GM10248 (cell line): ENCODE data around the gene CHPF2.

ENCODE experiments used
- CTCF ChIA-PET: fragments of 300-600 bp; sonication (Branson Sonifier 250); formaldehyde crosslinking; extraction: SDS; loops from one replicate; lab custom pipeline; 2021; ENCODE audit warnings: antibody characterized with exemption; lab: Yijun Ruan, JAX
- POLR2A ChIA-PET: fragments of 350-650 bp; sonication (Branson Sonifier 250); formaldehyde crosslinking; extraction: SDS; loops from one replicate; lab custom pipeline; 2020; ENCODE audit warnings: antibody characterized with exemption; lab: Yijun Ruan, JAX
- DNase-seq: peaks from one replicate; pipeline ENCODE4 v3.0.0; 2012; ENCODE audit errors: extremely low spot score
- TF ChIP-seq, protein P1 (sequence below): IDR thresholded peaks from 2 replicates; pipeline ENCODE4 v1.5.1; 2012; ENCODE audit warnings: mild to moderate bottlenecking, low read depth; ENCODE audit errors: extremely low read depth, missing control alignments, control extremely low read depth

Gene CHPF2

DNA sequence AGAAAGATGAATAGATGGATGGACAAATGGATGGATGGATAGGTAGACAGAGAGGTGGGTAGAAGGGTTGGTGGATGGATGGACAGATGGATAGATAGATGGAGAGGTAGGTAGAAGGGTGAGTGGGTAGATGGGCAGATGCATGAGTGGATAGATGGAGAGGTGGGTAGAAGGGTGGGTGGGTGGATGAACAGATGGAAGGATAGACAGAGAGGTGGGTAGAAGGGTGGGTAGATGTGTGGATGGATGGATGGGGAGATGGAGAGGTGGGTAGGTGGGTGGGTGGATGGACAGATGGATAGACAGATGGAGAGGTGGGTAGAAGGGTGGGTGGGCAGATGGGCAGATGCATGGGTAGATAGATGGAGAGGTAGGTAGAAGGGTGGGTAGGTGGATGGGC, 34.4 kb upstream of the CHPF2 start:
- TF ChIP-seq, protein P1, sequence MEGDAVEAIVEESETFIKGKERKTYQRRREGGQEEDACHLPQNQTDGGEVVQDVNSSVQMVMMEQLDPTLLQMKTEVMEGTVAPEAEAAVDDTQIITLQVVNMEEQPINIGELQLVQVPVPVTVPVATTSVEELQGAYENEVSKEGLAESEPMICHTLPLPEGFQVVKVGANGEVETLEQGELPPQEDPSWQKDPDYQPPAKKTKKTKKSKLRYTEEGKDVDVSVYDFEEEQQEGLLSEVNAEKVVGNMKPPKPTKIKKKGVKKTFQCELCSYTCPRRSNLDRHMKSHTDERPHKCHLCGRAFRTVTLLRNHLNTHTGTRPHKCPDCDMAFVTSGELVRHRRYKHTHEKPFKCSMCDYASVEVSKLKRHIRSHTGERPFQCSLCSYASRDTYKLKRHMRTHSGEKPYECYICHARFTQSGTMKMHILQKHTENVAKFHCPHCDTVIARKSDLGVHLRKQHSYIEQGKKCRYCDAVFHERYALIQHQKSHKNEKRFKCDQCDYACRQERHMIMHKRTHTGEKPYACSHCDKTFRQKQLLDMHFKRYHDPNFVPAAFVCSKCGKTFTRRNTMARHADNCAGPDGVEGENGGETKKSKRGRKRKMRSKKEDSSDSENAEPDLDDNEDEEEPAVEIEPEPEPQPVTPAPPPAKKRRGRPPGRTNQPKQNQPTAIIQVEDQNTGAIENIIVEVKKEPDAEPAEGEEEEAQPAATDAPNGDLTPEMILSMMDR, result no peak
- CTCF ChIA-PET, result no interaction called here
- POLR2A ChIA-PET, result no interaction called here

DNA sequence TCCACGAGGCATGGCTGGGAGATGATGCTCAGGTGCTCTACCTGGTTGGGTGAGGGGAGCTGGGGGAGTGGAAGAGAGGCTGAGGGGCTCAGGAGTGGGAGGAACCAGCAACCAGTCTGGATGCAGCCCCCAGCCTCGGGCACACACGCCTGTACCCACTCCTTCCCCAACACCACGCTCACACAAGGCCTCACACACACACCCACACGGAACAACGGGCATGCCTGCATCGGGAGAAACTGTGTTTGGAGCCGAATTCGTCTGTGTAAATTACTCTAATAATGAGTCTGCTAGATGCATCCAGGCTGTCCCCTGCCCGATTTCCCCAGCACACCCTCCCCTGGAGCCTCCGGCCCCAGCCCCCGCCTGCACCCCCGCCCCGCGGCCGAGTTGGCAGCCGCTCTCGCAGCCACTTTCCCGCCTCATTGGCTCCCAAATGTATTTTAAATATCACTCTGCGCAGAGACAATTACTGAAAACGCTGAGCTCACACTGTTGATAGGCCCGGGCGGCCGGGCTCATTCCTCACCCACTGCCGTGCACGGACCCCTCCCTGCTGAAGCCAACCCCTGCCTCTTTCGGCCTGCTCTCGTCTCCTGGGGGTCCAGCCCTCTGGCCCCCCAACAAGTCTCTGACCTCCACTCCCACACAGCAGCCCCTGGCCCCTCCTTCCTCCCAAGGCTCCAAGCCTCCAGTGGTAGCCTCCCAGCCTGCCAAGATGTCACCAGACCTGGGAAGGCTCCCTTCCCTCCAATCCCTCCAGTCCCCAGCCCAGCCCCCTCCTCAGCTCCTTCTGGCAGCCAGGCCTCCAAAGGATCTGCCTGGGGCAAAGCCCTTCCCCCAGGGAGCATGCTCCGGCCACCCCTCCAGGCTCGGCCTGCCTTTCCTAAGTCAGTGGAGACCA, 33.1 kb upstream of the CHPF2 start:
- TF ChIP-seq, protein P1, result no peak
- POLR2A ChIA-PET, result no interaction called here
- no peak for DNase-seq
- CTCF ChIA-PET, result no interaction called here

More for the DNA sequence above, 34.4 kb upstream of the CHPF2 start:
- DNase-seq, result no peak

DNA sequence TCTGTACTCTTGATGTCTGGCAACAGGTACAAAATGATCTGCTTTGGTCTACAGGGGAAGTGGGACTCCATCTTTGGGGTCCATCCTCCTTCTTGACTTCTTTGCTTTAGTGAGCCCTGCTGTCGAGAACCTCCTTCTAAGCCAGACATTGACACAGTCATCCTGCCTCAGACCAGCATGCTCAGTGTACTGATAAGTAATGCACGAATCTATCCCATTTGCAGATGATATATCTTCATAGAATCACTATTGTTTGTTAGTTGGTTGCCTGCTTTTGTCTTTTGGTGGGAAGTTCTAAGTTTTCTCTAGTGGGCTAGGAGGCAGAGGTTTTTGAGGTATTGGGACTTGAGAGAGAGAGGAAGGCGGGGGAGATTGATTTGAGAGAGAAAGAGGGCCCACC, 30.9 kb upstream of the CHPF2 start:
- TF ChIP-seq, protein P1, result no peak
- ChIA-PET POLR2A (no interaction called here), CTCF (no interaction called here)
- DNase-seq, result no peak

DNA sequence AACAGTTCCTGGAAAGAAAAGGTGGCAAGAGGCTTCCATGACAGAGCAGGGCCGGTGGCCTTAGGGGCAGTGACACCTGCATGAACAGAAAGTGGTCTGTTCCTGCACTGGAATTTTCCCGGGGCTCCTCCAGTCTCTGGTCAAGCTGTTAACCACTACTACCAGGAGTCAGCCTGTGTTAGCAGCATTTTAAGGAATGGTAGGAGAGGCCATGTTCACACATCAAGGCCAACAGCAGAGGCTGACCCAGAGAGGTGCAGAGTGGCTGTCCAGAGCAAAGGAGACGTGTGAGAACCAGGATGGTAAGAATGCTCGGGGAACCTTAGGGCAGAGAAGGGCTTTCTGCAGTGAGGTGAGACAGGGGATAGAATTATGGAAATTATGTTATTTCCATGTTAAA, 30.5 kb upstream of the CHPF2 start:
- TF ChIP-seq, protein P1, result no peak
- DNase-seq, result no peak
- ChIA-PET CTCF (no interaction called here), POLR2A (no interaction called here)

DNA sequence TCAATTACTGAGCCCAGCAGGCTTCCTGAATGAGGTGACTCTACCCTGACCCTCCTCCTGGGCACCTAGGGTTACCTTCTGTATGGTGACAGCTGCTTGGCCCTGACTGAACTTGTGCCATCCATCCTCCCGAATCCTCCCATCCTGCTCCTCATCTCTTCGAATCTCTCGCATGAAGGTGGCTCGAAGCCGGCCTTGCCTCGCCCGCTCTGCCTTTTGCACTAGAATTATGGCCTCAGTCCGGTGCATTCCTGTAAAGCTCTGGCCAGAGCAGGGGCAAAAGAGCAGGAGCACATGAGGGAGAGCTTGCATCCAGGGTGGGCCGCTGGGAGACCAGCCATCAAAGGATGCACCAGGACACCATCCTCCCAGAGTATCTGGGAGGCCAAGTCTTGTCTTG, 29.4 kb upstream of the CHPF2 start:
- DNase-seq, result no peak
- ChIA-PET CTCF (interaction anchor here (0.9 kb wide), 1 partner anchor 92 kb away, joined by 3 read pairs; no protein-coding TSS in a partner anchor), POLR2A (no interaction called here)
- TF ChIP-seq, protein P1, result no peak

DNA sequence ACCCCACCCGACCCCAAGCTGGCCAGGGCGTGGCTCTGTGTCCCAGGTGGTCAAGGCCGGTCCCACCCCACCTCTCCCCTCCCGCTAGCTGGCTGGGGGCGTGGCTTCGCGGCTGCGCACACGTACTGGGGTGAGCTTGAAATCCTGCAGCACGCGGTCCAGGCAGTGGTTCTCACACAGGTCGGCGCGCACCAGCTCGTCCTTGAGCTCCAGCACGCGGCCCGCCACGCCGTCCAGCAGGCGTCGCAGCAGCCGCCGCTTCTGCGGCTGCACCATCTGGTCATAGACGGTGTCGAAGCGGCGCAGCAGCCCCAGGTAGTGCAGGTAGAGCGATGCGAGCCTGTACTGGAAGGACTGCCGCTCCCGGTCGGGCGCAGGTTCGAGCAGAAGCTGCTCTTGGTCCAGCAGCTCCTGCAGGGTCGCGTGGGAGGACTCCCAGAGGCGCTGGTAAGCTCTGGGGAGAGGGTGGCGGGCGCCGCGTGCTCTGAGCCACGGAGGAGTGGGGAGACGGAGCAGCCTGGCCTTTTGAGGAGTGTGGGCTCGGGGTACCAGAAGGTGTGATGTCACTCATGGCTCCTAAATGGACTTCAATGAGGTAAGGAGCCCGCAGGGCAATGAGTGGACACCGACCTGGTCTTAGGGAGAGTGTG, 27.8 kb upstream of the CHPF2 start:
- POLR2A ChIA-PET, result no interaction called here
- TF ChIP-seq, protein P1, result no peak
- CTCF ChIA-PET, result interaction anchor here (1.2 to 1.6 kb wide), 3 partner anchors 9 to 42 kb away, joined by 3 to 4 read pairs (median 3); no protein-coding TSS in a partner anchor
- DNase-seq, result no peak
